OCI-LY1 (cell line): ENCODE data around the gene PIGZ.

ENCODE experiments used
- CTCF ChIP-seq: fragments of 200-600 bp; sonication (generic), shearing (Covaris generic); IDR thresholded peaks from 2 replicates; pipeline ENCODE4 v1.5.1; 2017; ENCODE audit warnings: mild to moderate bottlenecking, antibody characterized with exemption, low read length, moderate library complexity, mixed read lengths
- EZH2 ChIP-seq: fragments of 200-600 bp; sonication (generic), shearing (Covaris generic); IDR thresholded peaks from 2 replicates; pipeline ENCODE4 v1.8.0; 2017; ENCODE audit warnings: borderline replicate concordance, mixed run types, mild to moderate bottlenecking, antibody characterized with exemption, low read length, moderate library complexity, mixed read lengths

GRCh38 chr3:196968233-196969133, at the start of gene PIGZ:
- TF ChIP-seq CTCF (no peak), EZH2 (no peak)
